Sigmoid colon (tissue), 7 donors: ENCODE results near the gene PPP4R4. TPM values are rescaled to one million over a fixed set of nuclear protein-coding genes. Genes with fewer than 3 reads are reported as not detected.

ENCODE experiments used
- DNase-seq: peaks from one replicate; pipeline ENCODE4 v3.0.0-alpha.2; 2019
- H3K27ac ChIP-seq, 4 donors: fragments of 200-600 bp; sonication (generic); one replicate each; pipeline ENCODE4 v1.5.1; 2016 to 2019; ENCODE audit warnings: mild to moderate bottlenecking in 1 of 4
- H3K27me3 ChIP-seq, 3 donors: fragments of 200-600 bp; sonication (generic); one replicate each; pipeline ENCODE4 v1.5.1; 2019; ENCODE audit warnings: mild to moderate bottlenecking in 1 of 3
- H3K36me3 ChIP-seq, 4 donors: fragments of 200-600 bp; sonication (generic); one replicate each; pipeline ENCODE4 v1.5.1; 2016 to 2019
- H3K4me1 ChIP-seq, 4 donors: fragments of 200-600 bp; sonication (generic); one replicate each; pipeline ENCODE4 v1.5.1; 2017 to 2019
- H3K4me3 ChIP-seq, 4 donors: fragments of 200-600 bp; sonication (generic); one replicate each; pipeline ENCODE4 v1.5.1; 2017 to 2019; ENCODE audit warnings: mild to moderate bottlenecking in 2 of 4, moderate library complexity in 1 of 4
- H3K9me3 ChIP-seq, 4 donors: fragments of 200-600 bp in 3 of 4; sonication (generic) in 3 of 4; one replicate each; pipeline versions ENCODE4 v1.5.1 to v1.6.1; 2013 to 2019
- EP300 ChIP-seq, 4 donors: sonication (generic); formaldehyde crosslinking; IDR thresholded peaks; one replicate each; pipeline ENCODE4 v1.6.1; 2017; ENCODE audit warnings: antibody characterized with exemption in 4 of 4
- POLR2A ChIP-seq, 2 donors: fragments of 450-650 bp; IDR thresholded peaks; one replicate each; pipeline ENCODE4 v1.6.1; 2016; ENCODE audit warnings: antibody characterized with exemption in 2 of 2, mild to moderate bottlenecking in 2 of 2, moderate library complexity in 2 of 2
- POLR2AphosphoS5 ChIP-seq, 4 donors: sonication (generic); formaldehyde crosslinking; IDR thresholded peaks; one replicate each; pipeline ENCODE4 v1.6.1; 2017; ENCODE audit warnings: antibody characterized with exemption in 4 of 4
- WGBS, 2 donors: extraction: QIAGEN DNeasy Blood & Tissue Kit; methylation state at CpG; one replicate each; pipeline ENCODE4 v1.1.7; 2013; 5-methylcytosine and 5-hydroxymethylcytosine counted together
- intact Hi-C: fragments of 100-400 bp; cut with DNase I; formaldehyde crosslinking; loops from one replicate; pipeline ENCODE4 v1.15.1; 2023
- polyA plus RNA-seq, 3 donors: library from polyadenylated mRNA; stranded (reverse); fragments of 200-250 nt; gene quantifications; one replicate each; pipeline ENCODE4 v1.2.3, GENCODE V29; 2013
- total RNA-seq, 4 donors: library from RNA; depleted of rRNA; stranded (reverse); fragments of >200 nt; gene quantifications; one replicate each; pipeline ENCODE4 v1.1.0, GENCODE V29; 2016
- TF ChIP-seq, protein P1 (sequence below), 4 experiments: fragments of 450-650 bp in 3 of 4; fragments of 200-600 bp in 1 of 4; IDR thresholded peaks; one replicate each; pipeline ENCODE4 v1.5.1; 2016 to 2019; ENCODE audit warnings: antibody characterized with exemption in 4 of 4, mild to moderate bottlenecking in 3 of 4, moderate library complexity in 2 of 4
- donor health status: healthy with polysubstance abuse.
- donor health status: Bipolar disorder and iron deficiency.
- donor health status: healthy.

Gene PPP4R4
- total and polyA plus RNA-seq, 7 donors, result 0.07 to 3.0 (median 0.63) TPM; not detected in 1

DNA sequence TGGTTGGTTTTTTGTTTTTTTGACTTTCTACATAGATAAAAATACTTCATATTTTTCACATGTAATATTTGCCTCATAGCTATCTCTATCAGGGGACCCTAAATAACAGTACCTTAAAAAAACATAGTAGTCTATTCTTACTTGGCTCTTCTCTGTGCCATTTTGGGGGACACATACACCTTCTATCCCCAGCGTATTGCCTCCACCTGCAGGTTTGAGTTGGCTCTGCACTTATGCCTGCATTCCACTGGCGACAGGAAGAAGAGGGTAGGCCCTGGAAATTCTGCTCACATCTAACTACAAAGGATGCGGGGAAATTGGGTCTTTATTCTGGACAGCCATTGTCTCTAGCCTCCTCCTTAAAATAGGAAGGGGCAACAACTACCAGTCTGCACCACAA, 30.9 kb upstream of the PPP4R4 start:
- intact Hi-C loops, result no loop called here
- H3K4me1 ChIP-seq, result no peaks in the 10 kb centered on the region
- H3K27me3 ChIP-seq, result no peaks in the 10 kb centered on the region
- TF ChIP-seq, protein P1, sequence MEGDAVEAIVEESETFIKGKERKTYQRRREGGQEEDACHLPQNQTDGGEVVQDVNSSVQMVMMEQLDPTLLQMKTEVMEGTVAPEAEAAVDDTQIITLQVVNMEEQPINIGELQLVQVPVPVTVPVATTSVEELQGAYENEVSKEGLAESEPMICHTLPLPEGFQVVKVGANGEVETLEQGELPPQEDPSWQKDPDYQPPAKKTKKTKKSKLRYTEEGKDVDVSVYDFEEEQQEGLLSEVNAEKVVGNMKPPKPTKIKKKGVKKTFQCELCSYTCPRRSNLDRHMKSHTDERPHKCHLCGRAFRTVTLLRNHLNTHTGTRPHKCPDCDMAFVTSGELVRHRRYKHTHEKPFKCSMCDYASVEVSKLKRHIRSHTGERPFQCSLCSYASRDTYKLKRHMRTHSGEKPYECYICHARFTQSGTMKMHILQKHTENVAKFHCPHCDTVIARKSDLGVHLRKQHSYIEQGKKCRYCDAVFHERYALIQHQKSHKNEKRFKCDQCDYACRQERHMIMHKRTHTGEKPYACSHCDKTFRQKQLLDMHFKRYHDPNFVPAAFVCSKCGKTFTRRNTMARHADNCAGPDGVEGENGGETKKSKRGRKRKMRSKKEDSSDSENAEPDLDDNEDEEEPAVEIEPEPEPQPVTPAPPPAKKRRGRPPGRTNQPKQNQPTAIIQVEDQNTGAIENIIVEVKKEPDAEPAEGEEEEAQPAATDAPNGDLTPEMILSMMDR (IDR thresholded peaks at IDR 0.05), result no peak
- TF ChIP-seq EP300 (IDR thresholded peaks at IDR 0.05) (no peak), POLR2AphosphoS5 (IDR thresholded peaks at IDR 0.05) (no peak), POLR2A (IDR thresholded peaks at IDR 0.05) (no peak)
- WGBS, 2 donors, result 81 to 86% methylated on average over 3 of the region's 3 CpGs
- no peaks in the 10 kb centered on the region for H3K9me3 ChIP-seq
- H3K4me3 ChIP-seq, result no peak overlapping the region
- H3K36me3 ChIP-seq, result no peaks in the 10 kb centered on the region
- no peak for DNase-seq
- no peak overlapping the region for H3K27ac ChIP-seq

DNA sequence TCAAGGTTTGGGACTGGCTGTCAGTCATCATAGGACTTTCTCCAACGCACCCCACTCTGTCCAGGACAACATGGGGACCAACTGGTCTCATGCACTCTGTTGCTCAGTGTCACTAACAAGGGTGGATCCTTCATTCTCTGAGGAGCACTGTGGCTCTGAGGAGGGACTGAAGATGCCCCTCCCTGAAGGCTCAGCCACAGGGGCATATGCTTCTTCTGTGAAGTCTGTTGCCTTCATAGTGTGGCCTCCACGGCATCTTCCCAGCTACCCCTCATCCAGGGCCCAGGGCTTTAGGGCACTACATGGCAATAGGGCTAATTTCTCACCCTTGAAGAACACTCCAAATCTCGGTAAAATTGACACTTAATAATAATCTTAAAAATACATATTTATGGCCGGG, 30.4 kb upstream of the PPP4R4 start:
- WGBS, 2 donors, result 91 to 94% methylated on average over 4 of the region's 4 CpGs
- no peak for DNase-seq
- H3K9me3 ChIP-seq, result no peaks in the 10 kb centered on the region
- no peak overlapping the region for H3K4me3 ChIP-seq
- intact Hi-C loops, result no loop called here
- no peaks in the 10 kb centered on the region for H3K4me1 ChIP-seq
- H3K36me3 ChIP-seq, result no peaks in the 10 kb centered on the region
- no peak overlapping the region for H3K27ac ChIP-seq
- no peaks in the 10 kb centered on the region for H3K27me3 ChIP-seq
- TF ChIP-seq EP300 (IDR thresholded peaks at IDR 0.05), result no peak
- TF ChIP-seq, protein P1 (IDR thresholded peaks at IDR 0.05), result no peak
- no peak for TF ChIP-seq POLR2AphosphoS5 (IDR thresholded peaks at IDR 0.05)
- TF ChIP-seq POLR2A (IDR thresholded peaks at IDR 0.05), result no peak

DNA sequence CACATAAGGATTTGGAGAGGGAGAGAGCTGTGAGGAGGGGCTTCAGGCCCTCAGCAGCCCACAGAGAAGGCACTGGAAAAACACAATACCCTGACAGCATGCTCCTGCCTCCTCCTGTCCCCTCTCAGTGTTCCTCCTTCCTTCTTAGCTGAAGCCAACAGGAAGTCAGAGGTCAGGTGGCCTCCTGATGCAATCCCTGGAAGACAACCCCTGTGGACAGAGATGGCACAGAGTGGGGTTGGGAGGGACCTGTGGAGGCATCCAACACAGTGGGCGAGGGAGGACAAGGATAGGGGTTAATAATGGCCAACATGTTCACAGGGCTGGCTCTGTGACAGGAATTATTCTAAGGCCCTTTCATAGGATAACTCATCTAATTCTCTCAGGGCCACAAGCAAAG, 29.4 kb upstream of the PPP4R4 start:
- H3K36me3 ChIP-seq, result no peaks in the 10 kb centered on the region
- intact Hi-C loops, result no loop called here
- no peak overlapping the region for H3K27ac ChIP-seq
- no peaks in the 10 kb centered on the region for H3K9me3 ChIP-seq
- no peaks in the 10 kb centered on the region for H3K4me1 ChIP-seq
- 75 to 86% methylated on average over 1 of the region's 1 CpG for WGBS, 2 donors
- no peaks in the 10 kb centered on the region for H3K27me3 ChIP-seq
- H3K4me3 ChIP-seq, result no peak overlapping the region
- no peak for DNase-seq
- TF ChIP-seq POLR2AphosphoS5 (IDR thresholded peaks at IDR 0.05), result no peak
- no peak for TF ChIP-seq POLR2A (IDR thresholded peaks at IDR 0.05)
- TF ChIP-seq, protein P1 (IDR thresholded peaks at IDR 0.05), result no peak
- TF ChIP-seq EP300 (IDR thresholded peaks at IDR 0.05), result no peak

DNA sequence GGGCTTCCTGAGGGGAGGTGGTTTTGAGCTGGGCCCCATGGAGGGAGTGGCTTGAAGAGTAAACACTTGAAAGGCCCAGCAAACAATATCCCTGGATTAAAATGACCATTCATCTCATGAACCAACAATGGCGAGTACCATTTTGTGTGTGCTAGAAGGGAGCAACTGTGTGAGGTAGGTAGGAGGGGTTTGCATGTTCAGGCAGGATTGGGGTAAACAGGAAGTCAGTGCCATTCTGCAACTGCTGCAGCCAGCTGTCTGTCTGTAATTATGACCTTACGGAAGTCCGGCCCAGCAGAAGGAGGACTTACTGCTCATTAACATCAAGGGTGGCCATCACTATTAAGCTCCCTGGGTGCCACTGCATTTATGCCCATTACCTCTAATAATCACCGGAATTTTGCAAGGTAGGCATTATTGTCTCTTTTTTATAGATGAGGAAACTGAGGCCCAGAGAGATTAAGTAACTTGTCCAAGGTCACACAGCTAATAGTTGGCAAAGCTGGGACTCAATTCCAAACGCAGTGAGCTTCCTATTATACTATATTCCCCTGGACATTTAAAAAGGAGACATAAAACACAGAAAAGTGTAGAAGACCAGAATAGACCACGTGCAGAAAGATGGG, 28.1 kb upstream of the PPP4R4 start:
- Histone ChIP-seq H3K4me1 (no peaks in the 10 kb centered on the region), H3K27me3 (no peaks in the 10 kb centered on the region), H3K36me3 (no peaks in the 10 kb centered on the region), H3K4me3 (no peak overlapping the region), H3K27ac (no peak overlapping the region), H3K9me3 (no peaks in the 10 kb centered on the region)
- intact Hi-C loops, result no loop called here
- DNase-seq, result no peak
- no peak for TF ChIP-seq EP300 (IDR thresholded peaks at IDR 0.05)
- TF ChIP-seq POLR2A (IDR thresholded peaks at IDR 0.05), result no peak
- no peak for TF ChIP-seq POLR2AphosphoS5 (IDR thresholded peaks at IDR 0.05)
- TF ChIP-seq, protein P1 (IDR thresholded peaks at IDR 0.05), result no peak
- WGBS, 2 donors, result 77 to 84% methylated on average over 6 of the region's 6 CpGs

DNA sequence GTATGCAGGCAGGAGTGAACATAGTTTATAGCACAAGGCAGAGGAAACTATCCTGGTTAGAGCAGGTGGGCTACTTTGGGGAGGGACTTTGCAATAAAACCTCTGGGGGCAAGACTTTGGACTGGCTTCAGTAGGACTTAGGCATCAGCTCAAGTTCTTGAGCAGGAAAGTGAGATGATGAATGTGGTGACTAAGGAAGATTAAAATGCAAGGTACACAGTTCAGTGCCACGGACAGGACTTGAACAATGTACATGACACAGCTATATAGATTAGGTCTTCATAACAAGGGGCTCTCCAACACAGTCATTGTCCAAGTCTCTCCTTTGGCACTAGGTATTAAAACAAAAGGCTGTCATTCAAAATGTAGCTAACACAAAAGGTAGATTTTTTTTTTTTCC, 21.4 kb upstream of the PPP4R4 start:
- DNase-seq, result no peak
- Histone ChIP-seq H3K9me3 (no peaks in the 10 kb centered on the region), H3K4me1 (no peaks in the 10 kb centered on the region), H3K4me3 (no peak overlapping the region), H3K36me3 (no peaks in the 10 kb centered on the region), H3K27ac (no peak overlapping the region), H3K27me3 (no peaks in the 10 kb centered on the region)
- TF ChIP-seq, protein P1 (IDR thresholded peaks at IDR 0.05), result no peak
- 86 to 89% methylated on average over 1 of the region's 1 CpG for WGBS, 2 donors
- intact Hi-C loops, result no loop called here
